Measurements from ENCODE around the gene TXNDC12.
"Not testable (repeated sequence)": the region's sequence is repeated elsewhere in the genome, so short reads cannot be mapped to it uniquely, and the experiment has no call there.

TXNDC12 gene

GRCh38 chr1:52055066-52055865, at the start of gene TXNDC12:
TSS of gene TXNDC12 (minus strand) at chr1:52055191. CDS start at chr1:52055096, 95 bp downstream.
- peak; percentile 90 for DNase-seq (ENCODE audit: low spot score)

GRCh38 chr1:52102336-52103013, 47.5 kb upstream of the TXNDC12 start:
- DNase-seq (ENCODE audit: low spot score), result no peak

- no peak for DNase-seq (ENCODE audit: low spot score)
Measured at GRCh38 chr1:52098139-52098871, 43.3 kb upstream of the TXNDC12 start.

GRCh38 chr1:52096216-52096615, 41.2 kb upstream of the TXNDC12 start:
- DNase-seq (ENCODE audit: low spot score), result no peak

GRCh38 chr1:52094300-52094699, 39.3 kb upstream of the TXNDC12 start:
- not testable (repeated sequence) for DNase-seq (ENCODE audit: low spot score)

GRCh38 chr1:52087892-52088291, 32.9 kb upstream of the TXNDC12 start:
- not testable (repeated sequence) for DNase-seq (ENCODE audit: low spot score)

- no peak for DNase-seq (ENCODE audit: low spot score)
Measured at GRCh38 chr1:52080014-52080415, 25.0 kb upstream of the TXNDC12 start.

GRCh38 chr1:52077277-52077676, 22.3 kb upstream of the TXNDC12 start:
- DNase-seq (ENCODE audit: low spot score), result not testable (repeated sequence)

GRCh38 chr1:52072291-52072690, 17.3 kb upstream of the TXNDC12 start:
- no peak for DNase-seq (ENCODE audit: low spot score)

- DNase-seq (ENCODE audit: low spot score), result no peak
Measured at GRCh38 chr1:52070704-52071103, 15.7 kb upstream of the TXNDC12 start.

- no peak for DNase-seq (ENCODE audit: low spot score)
Measured at GRCh38 chr1:52063192-52063591, 8.2 kb upstream of the TXNDC12 start.

- DNase-seq (ENCODE audit: low spot score), result no peak
Measured at GRCh38 chr1:52060822-52061221, 5.8 kb upstream of the TXNDC12 start.

- no peak for DNase-seq (ENCODE audit: low spot score)
Measured at GRCh38 chr1:52059888-52060287, 4.9 kb upstream of the TXNDC12 start.

- DNase-seq (ENCODE audit: low spot score), result peak; percentile 40
Measured at GRCh38 chr1:52059321-52059720, 4.3 kb upstream of the TXNDC12 start.

GRCh38 chr1:52057876-52058415, 3.0 kb upstream of the TXNDC12 start:
- DNase-seq (ENCODE audit: low spot score), result no peak

GRCh38 chr1:52057255-52057654, 2.3 kb upstream of the TXNDC12 start:
- no peak for DNase-seq (ENCODE audit: low spot score)

- no peak for DNase-seq (ENCODE audit: low spot score)
Measured at GRCh38 chr1:52056937-52057231, 1.9 kb upstream of the TXNDC12 start.

GRCh38 chr1:52056163-52056936, 1.4 kb upstream of the TXNDC12 start, which contains the start of gene BTF3L4:
TSS of gene BTF3L4 (plus strand) at chr1:52056295. CDS start at chr1:52059848, 3,553 bp downstream.
- DNase-seq (ENCODE audit: low spot score), result peak; percentile 92

GRCh38 chr1:52055866-52056162, 823 bp upstream of the TXNDC12 start:
- DNase-seq (ENCODE audit: low spot score), result no peak

GRCh38 chr1:52054496-52055065, 410 bp downstream of the TXNDC12 start:
- no peak for DNase-seq (ENCODE audit: low spot score)

- no peak for DNase-seq (ENCODE audit: low spot score)
Measured at GRCh38 chr1:52053862-52054261, 1.1 kb downstream of the TXNDC12 start.

- not testable (repeated sequence) for DNase-seq (ENCODE audit: low spot score)
Measured at GRCh38 chr1:52049337-52049736, 5.7 kb downstream of the TXNDC12 start.

Data from AG08396 (cell line).